WTC11 (cell line): Measurements from ENCODE around the gene KPNA2. TPM values are rescaled to one million over a fixed set of nuclear protein-coding genes. Genes with fewer than 3 reads are reported as not detected.

Experiments
- ATAC-seq: fragments of 200-7000 bp; cut with Tn5 transposase; 2 replicates; pipeline ENCODE4 v1.10.0; 2021; ENCODE audit warnings: mild to moderate bottlenecking, moderate library complexity
- CTCF ChIA-PET: fragments of 300-600 bp; sonication (Branson Sonifier 250); formaldehyde crosslinking; loops from one replicate; lab custom pipeline; 2021; ENCODE audit warnings: antibody characterized with exemption; lab: Charles Lee
- POLR2A ChIA-PET: fragments of 350-600 bp; sonication (Branson Sonifier 250); formaldehyde crosslinking; loops from one replicate; lab custom pipeline; 2021; ENCODE audit warnings: antibody characterized with exemption; lab: Charles Lee
- DNase-seq: peaks from one replicate; pipeline ENCODE4 v3.0.0; 2021; ENCODE audit warnings: low spot score
- H3K27ac Mint-ChIP-seq: 2 replicates; pipeline ENCODE4 v1.8.0; 2021; ENCODE audit warnings: mixed read lengths
- H3K27me3 Mint-ChIP-seq: 2 replicates; pipeline ENCODE4 v1.8.0; 2021; ENCODE audit warnings: low read depth, mild to moderate bottlenecking, moderate library complexity, mixed read lengths
- H3K36me3 Mint-ChIP-seq: 2 replicates; pipeline ENCODE4 v1.8.0; 2021; ENCODE audit warnings: mixed read lengths
- H3K4me1 Mint-ChIP-seq: 2 replicates; pipeline ENCODE4 v1.8.0; 2022; ENCODE audit warnings: mixed read lengths
- H3K4me3 Mint-ChIP-seq: 2 replicates; pipeline ENCODE4 v1.8.0; 2021; ENCODE audit warnings: mild to moderate bottlenecking, moderate library complexity, mixed read lengths
- H3K9me3 Mint-ChIP-seq: 2 replicates; pipeline ENCODE4 v1.8.0; 2021; ENCODE audit warnings: mixed read lengths
- ERG ChIP-seq: fragments of 250-450 bp; sonication (Bioruptor Pico); IDR thresholded peaks from 2 replicates; pipeline ENCODE4 v1.8.0; 2021; ENCODE audit warnings: mild to moderate bottlenecking
- IRF2 ChIP-seq: sonication (generic); formaldehyde crosslinking; IDR thresholded peaks from 2 replicates; pipeline ENCODE4 v1.8.0; 2022; ENCODE audit warnings: low read depth, missing genetic modification reagents, borderline replicate concordance
- JUN ChIP-seq: sonication (generic); formaldehyde crosslinking; IDR thresholded peaks from 2 replicates; pipeline ENCODE4 v1.8.0; 2023; ENCODE audit warnings: mild to moderate bottlenecking, missing genetic modification reagents
- PRRX2 ChIP-seq: fragments of 250-450 bp; sonication (Bioruptor Pico); IDR thresholded peaks from 2 replicates; pipeline ENCODE4 v1.8.0; 2021; ENCODE audit warnings: mild to moderate bottlenecking
- RELA ChIP-seq: sonication (generic); formaldehyde crosslinking; IDR thresholded peaks from 2 replicates; pipeline ENCODE4 v1.8.1; 2022; ENCODE audit warnings: missing genetic modification reagents, mild to moderate bottlenecking, borderline replicate concordance
- total RNA-seq: library from RNA; stranded (reverse); gene quantifications from 3 replicates; pipeline ENCODE4 v1.2.3, GENCODE V29; 2021

The KPNA2 gene
- total RNA-seq, 1 experiment from 2014 or later, result 466 TPM

GRCh38 chr17:68095205-68095811, 59.8 kb downstream of the KPNA2 start (continued):
- TF ChIP-seq RELA (CRISPR knock-in tag) (no peak), ERG (CRISPR knock-in tag) (no peak), PRRX2 (no peak), JUN (CRISPR knock-in tag) (no peak)

DNA sequence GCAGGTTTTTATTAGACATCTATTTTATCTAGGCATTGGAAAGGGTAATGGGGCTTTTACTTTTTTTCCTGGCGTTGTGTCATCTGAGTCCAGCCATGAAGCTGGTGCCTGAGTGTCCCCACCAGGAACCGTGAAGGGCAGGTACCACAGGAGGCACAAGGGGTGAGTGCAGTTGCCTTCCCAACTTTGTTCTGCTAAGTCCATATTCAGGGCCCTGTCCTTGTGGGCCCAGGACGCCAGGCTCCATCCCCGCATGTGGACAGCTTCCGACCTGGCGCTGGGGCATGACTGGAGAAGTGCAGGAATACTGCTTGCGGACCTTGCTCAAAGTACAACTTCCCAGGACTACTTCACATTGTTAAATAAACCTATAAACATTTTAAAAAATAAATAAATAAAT, 60.6 kb downstream of the KPNA2 start:
- H3K36me3 Mint-ChIP-seq, result peaks cover 11% of the 10 kb centered on the region
- no peak overlapping the region for H3K4me3 Mint-ChIP-seq
- peaks cover 7% of the 10 kb centered on the region for H3K4me1 Mint-ChIP-seq
- no peak overlapping the region for H3K27ac Mint-ChIP-seq
- ATAC-seq (no peak), DNase-seq (no peak)
- H3K27me3 Mint-ChIP-seq, result peaks cover 21% of the 10 kb centered on the region
- H3K9me3 Mint-ChIP-seq, result peaks cover 11% of the 10 kb centered on the region
- TF ChIP-seq JUN (CRISPR knock-in tag), result no peak
- TF ChIP-seq IRF2 (CRISPR knock-in tag), result no peak
- CTCF ChIA-PET, result no interaction called here
- POLR2A ChIA-PET, result interaction anchor here (0.6 kb wide), 1 partner anchor 22 kb away, joined by 9 read pairs; no protein-coding TSS in a partner anchor

Other genes starting within 250 kb of the KPNA2 start
- gene BPTF, start 210.2 kb upstream of the KPNA2 start, total RNA-seq, result 177 to 181 TPM (median 178 TPM) in 3 replicates
- 27.4 to 29.5 TPM (median 28.2 TPM) in 3 replicates for gene C17orf58, start 39.3 kb upstream of the KPNA2 start, total RNA-seq
- gene AMZ2, start 212.3 kb downstream of the KPNA2 start, total RNA-seq, result 54.6 to 79.0 TPM (median 73.6 TPM) in 3 replicates